GM19455 (cell line): ENCODE measurements around the gene LRRC8D.

Experiments used
- ATAC-seq: cut with Tn5 transposase; IDR thresholded peaks from one replicate; pipeline ENCODE4 v1.9.1; 2021; ENCODE audit not compliant: unreplicated experiment

LRRC8D gene

DNA sequence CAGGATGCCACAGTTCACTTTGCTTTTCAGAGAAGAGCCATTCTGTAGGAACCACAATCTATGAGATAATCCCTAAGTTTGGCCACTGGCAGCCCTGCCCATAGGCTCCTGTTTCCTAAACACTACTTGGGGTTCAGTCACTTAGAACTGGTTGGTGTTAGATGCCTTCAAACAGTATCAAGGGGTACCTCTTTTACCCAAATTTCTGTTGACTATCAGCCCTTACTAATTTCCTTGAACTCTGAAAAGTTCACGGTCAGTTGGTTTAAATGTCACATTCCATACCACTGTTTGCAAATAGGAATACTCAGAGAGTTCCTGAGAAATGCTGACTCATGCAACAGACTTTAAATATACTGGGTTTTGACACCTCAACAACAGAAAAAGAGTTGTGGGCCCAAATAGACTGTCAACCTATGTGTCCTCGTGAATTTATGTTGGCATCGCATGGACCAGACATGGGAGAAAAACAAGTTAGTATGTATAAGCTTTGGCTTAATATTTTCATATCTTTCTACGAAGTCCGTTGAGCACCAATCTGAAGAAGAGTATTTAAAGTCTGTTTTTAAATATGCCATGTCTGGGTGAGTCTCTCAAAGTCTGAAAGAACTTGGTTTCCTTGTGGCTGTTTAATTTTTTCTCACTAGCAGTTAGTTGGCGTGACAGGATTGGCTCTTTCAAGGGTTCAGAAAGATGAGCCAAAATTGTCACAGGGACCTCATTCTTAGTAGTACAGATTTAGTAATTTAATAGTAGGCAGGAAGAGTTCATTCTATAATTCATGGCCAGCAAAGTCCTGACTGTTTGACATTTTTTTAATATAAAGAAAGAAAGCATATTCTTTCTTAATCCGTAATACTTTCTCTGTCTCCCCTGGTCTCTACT lies 117.6 kb downstream of the LRRC8D start:
- no peak for ATAC-seq

DNA sequence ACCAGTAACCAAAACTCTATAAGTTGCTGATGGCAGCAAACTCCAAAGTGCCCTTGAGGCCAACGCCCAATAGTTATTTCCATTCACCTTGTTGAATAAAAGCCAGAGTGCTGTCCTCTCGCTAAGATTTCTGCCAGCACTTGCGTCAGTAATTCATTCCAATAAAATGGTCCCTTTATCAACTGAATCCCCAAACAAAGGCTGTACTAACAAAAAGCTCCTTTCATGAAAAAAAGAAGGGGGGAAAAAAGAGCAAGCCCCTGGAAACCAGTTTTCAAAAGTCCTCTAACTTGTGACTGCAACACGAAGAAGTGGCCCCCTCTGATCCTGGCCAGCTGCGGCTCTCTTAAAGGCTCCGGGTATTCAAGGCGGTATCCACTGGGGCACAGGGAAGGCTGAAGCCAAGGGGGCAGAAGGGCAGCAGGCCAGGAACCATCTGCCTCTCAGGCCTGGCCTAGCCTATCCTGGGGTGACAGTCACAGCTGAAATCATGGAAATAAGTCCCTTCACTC lies 118.3 kb downstream of the LRRC8D start:
- no peak for ATAC-seq

DNA sequence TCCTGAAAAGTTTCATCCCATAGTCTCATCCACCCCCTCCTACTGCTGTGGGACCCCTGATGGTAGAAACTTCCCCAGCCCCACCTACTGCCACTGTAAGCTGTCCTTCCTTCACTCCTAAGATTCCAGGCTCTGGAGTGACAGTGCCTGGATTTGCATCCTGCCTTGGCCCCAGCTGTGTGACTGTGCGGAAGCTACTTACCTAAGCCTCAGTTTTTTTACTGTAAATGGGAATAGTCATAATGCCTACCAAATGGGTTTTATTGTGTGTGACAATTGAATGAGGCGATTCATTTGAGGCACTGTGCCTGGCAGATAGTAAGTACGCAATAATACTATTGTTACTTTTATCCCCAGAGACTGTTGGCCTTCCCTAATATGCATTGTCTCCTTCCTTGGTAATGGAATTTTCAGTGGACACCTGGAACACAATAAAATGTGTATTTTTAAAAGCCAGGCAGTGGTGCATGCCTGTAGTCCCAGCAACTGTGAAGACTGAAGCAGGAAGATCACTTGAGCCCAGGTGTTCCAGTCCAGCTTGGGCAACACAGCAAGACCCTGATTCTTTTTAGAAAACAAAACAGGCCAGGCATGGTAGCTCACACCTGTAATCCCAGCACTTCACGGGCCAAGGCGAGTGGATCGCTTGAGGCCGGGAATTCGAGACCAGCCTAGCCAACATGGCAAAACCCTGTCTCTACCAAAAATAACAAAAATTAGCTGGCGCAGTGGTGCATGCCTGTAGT lies 119.0 kb downstream of the LRRC8D start:
- no peak for ATAC-seq

DNA sequence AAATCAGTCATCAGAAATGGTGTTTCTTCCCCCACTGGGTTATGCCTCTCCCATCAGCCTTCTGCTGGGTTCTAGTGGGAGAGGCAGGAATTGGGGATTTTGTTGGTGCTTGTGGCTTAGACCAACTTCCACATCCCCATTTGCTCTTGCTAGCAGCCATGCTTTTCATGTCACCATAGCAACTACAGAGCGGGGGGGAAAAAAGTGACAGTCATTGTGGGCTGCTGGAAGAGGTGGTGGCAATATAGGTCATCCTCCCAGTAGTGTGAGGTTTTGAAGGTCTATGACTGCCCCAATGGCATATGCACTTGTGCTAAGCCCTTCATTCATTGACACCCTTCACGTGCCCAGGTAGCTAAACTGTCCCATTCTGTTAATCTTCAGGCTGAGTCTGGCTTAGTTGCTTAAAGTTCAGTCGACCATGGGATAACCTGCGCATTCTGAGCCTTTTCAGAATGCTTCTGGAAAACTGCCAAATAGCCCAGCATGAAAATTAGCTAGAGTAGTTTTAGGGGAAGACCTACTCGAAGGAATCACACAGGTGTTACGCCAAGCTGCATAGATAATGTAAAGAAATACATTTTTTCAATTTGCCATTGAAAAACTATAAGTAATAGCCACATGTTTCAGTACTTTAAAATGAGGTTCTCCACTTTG lies 120.4 kb downstream of the LRRC8D start:
- ATAC-seq = no peak

DNA sequence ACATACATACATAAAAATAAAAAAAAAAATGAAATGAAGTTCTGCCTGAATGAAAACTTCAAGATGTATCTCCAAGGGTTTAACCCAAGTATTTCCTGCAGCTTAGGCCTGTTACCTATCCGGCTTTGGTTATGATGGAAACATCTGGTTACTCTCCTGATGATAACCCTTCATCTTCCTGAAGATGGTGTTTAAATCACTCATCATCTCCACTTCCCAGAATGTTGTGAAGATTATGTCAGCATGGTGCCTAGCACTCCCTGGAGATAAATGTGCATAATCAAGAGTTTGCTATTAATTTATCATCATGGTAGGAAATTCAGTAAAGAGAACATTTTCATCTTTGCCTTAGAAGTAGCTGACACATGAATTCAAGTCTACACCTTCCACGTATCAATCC lies 121.2 kb downstream of the LRRC8D start:
- no peak for ATAC-seq

DNA sequence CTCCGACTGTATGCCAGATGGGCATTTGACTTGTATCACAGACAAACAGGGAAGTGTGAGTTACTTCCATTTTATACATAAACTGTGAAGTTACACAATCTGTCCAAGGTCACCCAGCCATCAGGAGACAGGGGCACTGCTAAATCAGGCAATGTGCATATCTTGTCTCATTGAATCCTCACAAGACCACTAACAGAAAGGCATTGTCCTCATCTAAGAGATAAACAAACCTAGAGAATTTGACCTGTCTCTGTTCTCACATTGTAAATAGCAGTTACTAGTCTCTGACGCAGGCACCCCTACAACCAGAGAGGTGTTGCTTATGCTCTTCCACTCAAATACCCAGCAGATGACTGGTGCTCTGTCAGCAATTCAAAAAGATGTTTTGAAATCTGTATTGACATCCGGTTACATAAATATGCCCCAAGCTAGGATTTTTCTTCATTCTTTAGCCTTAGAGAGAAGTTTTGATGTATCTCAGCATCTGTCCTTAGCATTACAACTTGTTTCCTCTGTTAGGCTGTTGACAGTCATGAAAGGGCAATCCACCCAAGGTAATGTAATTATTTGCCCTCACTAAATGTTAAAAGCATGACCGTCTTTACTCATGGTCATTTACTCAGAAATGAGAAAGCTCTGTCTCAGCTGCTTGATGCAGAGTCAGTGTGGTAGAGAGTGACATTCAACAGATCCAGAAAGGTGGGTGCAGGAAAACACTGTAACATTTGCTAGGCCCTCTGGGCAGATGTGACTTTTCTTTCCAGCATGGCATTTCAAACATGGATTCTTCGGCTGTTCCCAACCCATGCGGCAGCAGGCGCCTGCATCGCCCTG lies 122.2 kb downstream of the LRRC8D start:
- no peak for ATAC-seq

DNA sequence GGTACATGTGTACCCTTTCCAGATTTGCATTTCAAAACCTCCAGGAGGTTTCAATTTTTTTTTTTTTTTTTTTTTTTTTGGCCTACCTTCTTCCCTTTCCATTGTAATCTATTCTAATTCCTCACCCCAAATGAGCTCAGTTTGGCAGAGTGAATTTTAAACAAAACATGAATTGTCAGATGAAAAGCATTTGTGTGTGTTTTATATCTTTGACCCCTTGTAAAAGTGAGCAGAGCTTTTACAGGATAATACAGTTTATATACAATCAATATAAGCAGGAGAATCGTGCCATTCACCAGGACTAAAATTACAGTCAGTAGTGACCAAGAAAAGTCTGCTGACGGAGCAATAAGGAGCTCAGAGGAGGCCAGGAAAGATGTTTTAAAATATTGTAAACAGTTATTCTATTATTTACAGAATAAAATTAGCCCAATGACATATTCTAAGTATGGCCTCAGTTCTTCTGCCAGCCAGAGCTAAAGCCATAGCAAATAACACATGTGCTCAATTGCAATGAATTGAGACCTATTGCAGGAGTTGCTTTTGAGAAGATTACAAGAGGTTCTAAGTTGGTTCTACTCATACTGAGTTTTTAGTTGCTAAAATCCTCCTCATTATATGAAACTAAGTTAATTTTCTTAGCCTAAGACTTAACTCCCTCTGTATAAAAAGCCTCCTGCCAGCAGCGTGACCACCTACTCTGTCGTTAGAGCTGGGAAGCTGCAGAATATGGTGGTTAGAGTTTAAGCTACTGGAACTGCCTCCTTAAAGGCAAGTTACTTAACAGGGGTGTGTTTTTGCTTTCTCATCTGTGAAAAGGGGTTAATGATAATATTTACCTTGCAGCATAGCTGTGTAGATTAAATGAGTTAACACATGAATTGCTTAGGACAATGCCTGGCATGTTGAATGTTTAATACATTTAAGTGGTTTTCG lies 123.3 kb downstream of the LRRC8D start:
- no peak for ATAC-seq

DNA sequence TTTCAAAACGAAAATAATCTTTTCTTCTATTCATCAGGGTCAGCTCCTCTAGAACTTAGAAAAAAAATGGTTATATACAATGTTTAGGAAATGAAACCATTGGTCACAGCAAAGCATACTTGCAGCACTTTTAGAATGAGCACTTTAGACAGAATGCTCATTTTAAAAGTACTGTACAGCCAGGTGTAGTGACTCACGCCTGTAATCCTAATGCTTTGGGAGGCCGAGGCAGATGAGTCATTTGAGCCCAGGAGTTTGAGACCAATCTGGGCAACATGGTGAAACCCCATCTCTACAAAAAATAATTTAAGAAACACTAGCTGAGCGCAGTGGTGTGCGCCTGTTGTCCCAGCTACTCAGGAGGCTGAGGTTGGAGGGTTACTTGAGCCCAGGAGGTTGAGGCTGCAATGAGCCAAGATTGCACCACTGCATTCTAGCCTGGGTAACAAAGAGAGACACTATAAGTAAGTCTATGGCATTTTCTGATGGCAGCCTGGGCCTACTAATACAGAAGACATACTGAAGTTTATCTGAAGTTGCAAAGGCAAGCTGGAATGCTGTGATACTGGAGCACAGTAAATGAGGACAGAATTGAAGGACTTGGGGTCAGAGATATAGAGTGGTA lies 125.1 kb downstream of the LRRC8D start:
- peak; percentile 91 for ATAC-seq

DNA sequence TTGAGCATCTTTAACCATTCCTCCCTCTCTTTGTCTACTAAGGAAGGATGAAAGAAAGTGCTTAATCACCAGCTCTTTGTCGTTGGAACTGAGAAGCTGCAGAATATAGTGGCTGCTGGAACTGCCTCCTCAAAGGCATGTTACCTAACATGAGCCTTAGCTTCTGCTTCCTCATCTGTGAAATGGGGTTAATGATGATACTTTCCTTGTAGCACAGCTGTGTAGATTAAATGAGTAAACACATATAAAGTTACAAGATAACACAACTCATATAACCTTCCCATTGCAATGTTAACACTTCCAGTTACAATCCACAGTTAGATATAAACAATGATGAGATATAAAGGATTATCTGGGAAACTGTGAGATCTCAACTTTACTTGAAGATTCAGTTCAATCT lies 125.7 kb downstream of the LRRC8D start:
- no peak for ATAC-seq

DNA sequence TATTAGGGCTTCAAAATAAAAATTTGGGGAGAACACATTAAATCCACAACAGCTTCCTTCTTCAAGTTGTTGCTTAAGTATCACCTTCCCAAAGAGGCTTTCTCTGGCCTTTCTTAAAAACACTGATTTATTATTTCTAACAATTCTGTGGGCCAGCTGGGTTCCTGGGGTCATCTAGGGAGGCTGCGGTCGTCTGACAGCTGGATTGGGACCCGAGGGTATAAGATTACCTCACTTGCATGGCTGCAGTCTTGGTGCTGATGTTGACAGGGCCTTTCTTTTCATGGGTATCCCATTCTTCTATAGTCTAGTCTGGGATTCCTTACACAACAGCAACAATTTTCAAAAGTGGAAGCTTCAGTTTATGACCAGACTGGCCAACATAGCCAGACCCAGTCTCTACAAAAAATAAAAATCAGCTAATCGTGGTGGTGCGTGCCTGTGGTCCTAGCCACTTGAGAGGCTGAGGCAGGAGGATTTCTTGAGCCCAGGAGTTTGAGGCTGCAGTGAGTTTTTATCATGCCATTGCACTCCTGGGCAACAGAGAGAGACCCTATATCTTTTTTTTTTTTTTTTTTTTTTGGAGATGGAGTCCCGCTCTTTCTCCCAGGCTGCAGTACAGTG lies 128.0 kb downstream of the LRRC8D start:
- ATAC-seq = no peak

DNA sequence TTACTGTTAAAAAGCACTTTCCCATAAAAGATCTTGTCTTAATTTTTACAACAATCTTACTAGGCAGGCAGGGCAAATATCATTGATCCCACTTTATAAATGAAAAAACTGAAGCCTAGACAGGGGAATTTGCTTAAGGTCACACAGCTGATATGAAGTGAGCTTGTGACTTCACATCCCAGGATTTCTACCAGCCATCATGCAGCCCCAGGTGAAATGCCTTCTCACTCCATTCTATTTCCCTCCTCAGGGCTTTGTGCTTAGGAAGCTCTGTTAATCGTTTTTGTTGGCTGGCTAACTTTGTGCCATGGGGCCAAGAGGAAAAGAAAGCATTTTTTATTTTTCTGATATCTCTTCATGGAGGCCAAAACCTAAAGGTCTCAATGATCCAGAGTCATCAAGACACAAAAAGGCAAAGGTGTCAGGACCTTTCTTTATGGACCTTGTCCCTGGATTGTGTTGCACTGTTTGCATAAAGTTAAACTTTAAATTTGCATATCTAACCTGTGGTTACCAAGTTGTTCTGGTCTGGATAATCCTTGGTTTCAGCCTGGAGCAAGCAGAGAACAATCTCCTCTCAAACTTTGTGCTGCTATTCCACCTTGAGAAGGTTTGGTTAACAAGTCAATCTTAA lies 129.3 kb downstream of the LRRC8D start:
- no peak for ATAC-seq

DNA sequence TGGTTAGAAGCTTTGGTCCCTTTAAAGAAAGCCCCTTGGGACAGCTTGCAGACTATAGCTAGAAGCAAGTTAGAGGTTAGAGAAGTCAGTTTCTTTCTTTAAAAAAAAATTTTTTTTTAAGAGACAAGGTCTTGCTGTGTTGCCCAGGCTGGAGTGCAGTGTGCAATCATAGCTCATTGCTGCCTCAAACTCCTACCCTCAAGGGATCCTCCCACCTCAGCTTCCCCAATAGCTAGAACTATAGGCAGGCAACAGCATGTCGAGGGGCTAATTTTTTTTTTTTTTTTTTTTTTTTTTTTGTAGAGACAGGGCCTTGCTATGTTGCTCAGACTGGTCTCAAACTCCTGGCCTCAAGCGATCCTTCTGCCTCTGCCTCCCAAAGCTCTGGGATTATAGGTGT lies 129.9 kb downstream of the LRRC8D start:
- ATAC-seq = no peak

DNA sequence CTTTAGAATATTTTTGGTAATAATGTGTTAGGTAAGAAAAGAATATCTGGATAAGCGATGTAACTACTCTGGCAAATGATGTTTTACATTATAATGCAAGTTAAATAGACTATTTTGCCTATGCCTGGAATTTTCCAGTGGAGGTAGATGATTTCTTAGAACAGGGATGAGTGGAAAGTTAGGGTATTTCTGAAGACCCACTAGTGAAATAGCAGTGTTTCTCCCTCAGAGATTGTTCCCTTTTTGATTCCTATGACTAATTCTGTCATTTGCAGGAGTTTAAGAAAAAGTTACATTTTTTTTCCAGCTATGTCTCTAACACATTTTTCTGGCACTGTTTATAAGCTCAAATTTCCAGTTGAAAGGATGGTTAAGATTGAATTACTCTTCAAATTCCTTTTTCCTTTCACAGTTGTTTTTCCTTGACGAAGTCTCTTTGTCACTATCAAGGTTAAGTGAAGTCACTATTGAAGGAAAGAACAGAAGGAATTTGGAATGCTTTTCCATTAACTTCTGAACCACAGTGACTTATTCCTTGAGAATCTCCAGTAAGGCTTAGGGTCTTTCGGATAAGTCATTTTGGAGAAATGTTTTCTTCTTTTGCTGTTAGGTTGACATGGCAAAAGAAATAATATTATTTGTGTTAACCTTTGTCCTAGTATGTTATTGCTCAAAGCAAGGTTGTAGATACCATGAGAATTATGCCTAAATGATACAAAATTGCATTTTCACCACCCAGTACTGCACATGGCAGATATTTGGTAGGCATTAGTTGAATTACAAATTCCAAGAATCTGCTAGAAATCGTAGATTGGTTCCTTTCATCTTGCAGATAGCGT lies 131.2 kb downstream of the LRRC8D start:
- ATAC-seq = no peak

DNA sequence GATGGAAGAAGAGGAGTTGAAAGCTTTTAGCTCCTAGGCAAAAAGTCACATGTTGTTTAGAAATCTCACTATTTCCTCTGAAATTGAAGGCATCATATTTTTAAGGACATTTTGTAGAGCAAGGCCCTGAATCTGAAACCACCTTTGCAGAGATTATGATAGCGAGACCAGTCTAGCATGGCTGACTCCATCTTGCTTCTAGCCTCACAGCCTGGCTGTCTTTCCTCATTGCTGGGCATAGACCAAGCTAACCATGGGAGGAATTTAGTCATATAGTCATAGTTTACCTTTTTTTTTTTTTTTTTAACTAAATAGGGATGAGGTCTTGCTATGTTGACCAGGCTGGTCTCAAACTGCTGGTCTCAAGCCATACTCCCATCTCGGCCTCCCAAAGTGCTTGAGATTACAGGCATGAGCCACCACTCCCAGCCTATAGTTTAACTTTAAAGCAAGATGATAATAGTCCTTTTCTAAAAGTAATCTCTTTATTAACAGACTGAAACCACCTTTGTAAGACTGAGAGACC lies 131.8 kb downstream of the LRRC8D start:
- no peak for ATAC-seq

DNA sequence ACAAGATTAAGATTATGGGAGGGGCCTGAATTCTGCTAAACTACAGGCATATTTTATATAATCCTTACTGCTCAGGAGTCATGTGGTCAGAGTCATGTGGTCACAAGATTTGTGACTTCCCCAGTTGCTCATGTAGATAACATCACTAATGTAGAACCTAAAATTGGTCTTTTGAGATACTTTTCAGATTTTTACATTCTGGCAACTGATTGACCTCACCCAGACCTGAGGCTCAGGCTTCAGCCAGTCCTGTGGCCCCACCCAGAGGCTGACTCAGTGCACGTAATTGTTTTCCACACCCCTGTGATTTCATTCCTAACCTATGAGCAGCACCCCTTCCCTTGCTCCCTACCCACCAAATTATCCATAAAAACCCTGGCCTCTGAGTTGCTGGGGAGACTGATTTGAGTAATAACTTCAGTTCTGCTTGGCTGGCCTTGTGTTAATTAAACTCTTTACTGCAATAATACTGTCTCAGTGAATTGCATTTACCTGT lies 132.3 kb downstream of the LRRC8D start:
- ATAC-seq = peak; percentile 47

DNA sequence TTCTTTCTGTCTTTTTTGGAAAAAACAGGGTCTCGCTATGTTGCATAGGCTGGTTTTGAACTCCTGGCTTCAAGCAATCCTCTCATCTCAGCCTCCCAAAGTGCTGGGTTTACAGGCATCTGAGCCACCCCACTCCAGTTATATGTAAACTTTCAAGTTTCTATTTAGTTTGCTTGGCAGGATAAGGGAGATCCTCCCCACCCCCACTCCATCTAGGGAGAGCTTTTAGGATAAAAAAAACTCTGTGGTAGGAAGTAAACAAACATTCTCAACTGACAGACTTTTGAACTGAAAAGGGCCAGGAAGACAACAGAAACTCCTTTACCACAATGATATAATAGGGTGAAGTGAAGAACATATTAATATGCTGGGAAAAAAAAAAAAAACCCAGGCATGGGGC lies 133.1 kb downstream of the LRRC8D start:
- ATAC-seq = no peak

DNA sequence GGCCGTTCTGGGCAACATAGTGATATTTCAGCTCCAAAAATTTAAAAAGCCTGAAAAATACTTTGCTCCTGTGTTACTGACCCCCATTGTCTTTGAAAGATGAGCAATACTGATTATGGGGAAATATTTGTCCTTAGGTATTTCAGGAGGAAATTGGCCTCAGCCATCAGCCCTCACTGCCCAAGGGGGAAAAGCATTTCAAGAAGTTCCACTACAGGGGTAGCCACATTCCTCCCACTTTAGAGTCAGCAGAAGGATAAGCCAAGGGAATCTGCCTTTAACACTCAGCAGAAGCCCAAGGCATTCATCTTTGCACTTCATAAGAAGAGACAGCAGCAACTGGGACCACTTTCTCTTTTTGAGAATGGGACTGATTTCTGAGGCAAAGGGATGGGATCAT lies 133.6 kb downstream of the LRRC8D start:
- ATAC-seq = no peak
